HG02623 (cell line): ENCODE measurements around the gene PHTF2.
"Not testable (repeated sequence)": the region's sequence is repeated elsewhere in the genome, so short reads cannot be mapped to it uniquely, and the experiment has no call there.

Source experiments
- ATAC-seq: cut with Tn5 transposase; IDR thresholded peaks from one replicate; pipeline ENCODE4 v1.9.1; 2021; ENCODE audit warnings: moderate library complexity; ENCODE audit not compliant: unreplicated experiment

The PHTF2 gene

DNA sequence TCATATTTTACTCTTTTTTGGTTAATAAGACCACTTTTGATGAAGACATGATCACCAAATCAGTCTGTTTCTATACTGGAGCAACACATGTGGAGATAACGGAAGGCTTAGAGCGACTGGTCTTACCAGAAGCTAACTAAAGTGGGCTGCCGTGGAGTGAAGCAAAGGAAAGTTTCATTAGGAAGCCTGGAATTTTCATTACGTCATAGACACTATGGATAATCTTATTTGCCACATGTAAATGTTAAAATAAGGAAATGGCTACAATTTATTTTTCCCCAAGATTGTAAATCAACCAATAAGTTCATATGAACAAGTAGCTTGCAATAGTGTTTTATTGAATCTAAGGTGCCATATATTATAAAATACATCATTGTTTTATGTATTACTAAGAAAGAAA is 185.4 kb downstream of the PHTF2 start:
- no peak for ATAC-seq

DNA sequence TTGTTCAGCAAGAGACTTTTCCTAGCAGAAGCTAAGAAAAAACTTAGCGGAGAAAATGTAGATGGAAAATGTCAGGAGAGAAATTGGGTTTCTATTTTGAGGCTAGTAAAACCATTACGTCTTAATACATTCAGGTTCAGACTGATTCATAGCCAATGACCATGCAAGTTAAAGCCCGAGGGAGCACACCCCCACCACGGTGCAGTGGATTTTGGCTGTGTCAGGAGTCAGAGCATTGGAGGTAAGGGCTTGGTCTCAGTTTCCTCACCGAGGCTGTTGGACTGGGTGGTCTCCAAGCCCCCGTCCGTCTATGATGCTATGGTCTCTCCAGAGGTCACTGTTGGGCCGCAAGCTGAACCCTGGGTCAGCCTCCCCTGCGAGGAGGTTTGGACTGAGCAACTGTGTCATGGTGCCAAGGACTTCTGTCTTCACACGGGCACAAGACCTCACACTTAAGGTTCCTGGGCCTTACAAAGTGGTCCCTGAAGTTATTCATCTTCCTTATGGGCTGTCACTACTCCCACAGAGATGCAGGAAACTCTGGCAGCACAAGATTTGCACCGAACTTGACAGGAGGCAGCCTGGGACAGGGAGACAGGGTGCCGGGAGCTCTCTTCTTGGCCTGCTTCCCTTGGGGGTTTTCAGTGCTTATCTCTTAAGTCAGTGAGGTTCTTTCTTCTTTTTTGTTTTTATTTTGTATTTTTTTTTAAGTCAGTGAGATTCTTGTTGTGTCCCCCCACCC is 186.8 kb downstream of the PHTF2 start:
- no peak for ATAC-seq

DNA sequence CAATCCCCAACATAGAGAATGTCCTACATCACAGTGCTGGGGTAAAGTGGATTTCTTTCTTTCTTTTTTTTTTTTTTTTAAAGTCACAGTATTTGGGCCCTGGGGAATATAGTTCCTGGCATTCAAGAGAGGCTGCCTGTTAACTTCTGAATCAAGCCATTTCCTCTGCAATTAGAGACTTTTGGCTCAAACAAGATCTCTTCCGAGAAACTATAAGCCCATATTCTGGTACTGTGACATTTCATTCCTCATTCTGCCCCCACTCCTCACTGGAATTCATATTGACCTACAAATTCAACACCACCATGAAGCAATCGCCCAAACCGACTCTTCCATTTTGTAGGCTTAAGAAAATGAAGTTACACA is 187.4 kb downstream of the PHTF2 start:
- ATAC-seq = no peak

DNA sequence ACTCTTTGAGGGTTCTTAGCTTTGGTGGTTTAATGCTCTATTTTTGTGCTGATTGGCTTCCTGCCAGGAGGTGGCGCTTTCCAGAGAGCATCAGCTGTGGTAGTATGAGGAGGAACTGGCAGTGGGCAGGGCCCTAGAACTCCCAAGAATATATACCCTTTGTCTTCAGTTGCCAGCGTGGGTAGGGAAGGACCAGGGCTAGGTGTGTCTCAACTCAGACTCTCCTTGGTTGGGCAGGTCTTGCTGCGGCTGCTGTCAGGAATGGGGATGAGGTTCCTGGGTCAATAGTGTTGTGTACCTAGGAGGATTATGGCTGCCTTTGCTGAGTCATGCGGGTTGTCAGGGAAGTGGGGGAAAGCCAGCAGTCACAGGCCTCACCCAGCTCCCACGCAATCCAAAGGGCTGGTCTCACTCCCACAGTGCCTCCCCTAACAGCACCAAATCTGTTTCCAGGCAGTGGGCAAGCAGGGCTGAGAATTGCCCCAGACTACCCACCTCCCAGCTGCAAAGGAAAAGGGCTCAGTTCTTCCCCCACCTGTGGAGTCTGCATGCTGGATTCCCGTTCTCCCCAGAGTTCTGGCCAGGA is 191.5 kb downstream of the PHTF2 start:
- ATAC-seq = no peak

DNA sequence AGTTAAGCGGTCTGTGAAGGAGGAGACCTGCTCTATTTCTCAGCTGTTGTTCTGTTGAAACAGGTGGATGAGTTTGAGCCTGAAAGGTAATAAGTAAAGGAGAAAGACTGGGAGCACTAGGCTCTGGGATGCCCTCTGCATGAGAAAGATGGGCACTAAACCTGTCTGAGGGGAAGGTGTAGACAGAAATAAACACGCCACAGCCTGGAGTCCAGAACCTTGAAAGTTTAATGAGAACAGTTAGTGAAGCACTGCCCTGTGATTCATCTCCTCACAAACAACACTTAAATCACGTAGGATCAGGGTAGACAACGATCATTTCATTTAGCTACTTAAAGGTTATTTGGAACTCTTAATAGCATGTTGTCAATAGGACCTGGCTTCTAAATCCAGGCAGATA is 193.1 kb downstream of the PHTF2 start:
- no peak for ATAC-seq

DNA sequence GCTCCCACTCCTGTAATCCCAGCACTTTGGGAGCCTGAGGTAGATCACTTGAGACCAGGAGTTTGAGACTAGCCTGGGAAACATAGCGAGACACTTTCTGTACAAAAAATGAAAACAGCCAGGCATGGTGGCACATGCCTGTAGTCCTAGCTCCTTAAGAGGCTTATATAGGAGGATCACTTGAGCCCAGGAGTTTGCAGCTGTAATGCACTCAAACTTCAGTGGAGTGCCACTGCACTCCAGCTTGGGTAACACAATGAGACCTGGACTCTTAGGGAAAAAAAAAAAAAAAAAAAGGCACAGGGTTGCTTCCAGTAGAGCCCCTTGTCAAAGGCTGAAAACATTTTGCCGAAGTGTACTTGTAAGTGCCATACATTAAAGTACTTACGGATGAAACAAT is 195.3 kb downstream of the PHTF2 start:
- no peak for ATAC-seq

DNA sequence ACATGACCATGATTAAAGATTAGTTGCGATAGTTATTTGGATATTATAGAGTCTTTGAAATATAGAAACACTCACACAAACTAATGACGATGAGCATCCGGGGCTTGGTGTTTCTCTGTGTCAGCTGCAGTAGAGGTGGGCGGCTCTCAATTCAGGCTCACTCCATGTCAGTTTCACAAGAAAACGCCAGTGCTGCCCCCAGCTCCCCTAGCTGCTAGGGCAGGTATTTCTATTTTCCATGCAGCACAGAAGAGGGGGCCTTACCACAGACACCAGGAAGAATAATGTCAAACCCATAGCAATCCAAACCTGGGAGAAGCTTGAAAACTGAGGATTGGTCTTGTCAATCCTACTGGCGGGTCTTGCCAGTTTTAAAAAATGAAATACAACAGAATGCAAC is 197.1 kb downstream of the PHTF2 start:
- ATAC-seq = no peak

DNA sequence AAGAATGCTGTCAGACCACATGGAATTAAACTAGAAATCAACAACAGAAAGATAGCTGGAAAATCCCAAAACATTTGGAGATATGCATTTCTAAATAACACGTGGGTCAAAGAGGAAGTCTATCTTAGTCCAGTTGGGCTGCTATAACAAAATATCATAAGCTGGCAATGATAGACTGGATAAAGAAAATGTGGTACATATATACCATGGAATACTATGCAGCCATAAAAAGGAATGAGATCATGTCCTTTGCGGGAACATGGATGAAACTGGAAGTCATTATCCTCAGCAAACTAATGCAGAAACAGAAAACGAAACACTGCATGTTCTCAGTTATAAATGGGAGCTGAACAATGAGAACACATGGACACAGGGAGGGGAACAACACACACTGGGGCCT is 200.6 kb downstream of the PHTF2 start:
- not testable (repeated sequence) for ATAC-seq

DNA sequence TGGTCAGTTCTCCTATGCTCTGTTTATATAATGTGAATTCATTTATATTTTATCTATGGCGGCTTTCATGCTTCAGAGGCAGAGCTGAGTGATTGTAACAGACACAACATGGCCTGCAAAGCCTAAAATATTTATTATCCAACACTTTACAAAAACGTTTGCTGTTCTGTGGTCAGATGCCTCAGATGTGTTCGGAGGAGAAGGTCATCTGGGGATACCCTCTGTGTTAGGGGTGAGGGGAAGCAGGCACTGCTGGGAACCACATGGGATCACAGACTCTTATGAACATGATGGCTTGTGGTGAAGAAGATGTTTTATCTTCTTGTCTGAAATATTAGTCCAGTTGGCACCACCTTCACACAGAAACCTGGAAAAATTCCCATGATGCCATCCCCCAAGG is 203.4 kb downstream of the PHTF2 start:
- no peak for ATAC-seq

DNA sequence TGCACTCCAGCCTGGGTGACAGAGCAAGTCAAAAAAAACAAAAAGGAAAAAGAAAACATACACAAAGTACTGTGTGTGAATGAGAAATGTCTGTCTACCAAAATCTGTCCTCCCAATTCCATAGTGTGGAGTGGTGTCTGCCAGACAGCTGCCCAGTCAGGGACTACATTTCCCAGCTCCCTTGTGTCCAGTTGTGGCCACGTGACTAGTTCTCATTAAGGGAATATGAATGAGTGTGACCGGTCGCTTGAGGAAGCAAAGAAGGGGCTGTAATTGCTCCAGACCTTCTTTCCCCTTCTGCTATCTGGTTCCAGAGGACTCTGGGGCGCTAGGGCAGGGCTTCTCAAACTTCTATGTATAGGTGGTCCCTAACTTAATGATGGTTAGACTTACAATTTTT is 204.1 kb downstream of the PHTF2 start:
- ATAC-seq = no peak

DNA sequence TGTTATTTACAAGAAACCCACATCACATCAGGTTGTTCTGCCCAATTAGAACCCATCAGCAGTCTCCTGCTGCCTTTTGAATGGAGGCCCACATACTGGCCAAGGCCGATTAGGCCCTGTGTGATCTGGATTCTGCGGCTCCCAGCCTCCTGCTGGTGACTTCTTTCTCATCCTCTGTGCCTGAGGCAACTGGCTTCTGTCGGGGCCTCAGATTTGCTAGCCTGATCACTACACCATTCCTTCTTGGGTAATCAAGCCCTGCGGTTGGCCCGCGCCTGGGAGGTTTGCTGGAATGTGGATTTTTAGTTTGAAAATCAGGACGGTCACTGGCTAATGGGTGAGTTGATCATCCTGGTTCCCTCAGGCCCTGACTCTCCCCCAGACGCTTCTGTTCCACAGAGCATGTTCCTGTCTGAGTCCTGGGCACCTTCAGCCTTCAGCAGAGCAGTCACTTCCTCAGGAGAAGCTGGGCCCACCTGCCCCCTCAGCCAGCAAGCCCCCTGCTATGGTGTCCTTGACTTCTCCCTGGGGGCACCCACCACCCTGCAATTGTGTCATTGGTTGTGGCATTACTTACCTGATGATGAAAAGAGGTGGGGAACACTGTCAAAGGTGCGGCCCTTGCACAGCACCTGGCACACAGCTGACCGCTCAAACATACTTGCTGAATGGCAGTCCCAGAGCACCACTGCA is 207.6 kb downstream of the PHTF2 start:
- ATAC-seq = no peak
